Thyroid gland (tissue), 4 donors: ENCODE data around the gene NOS1AP. TPM values are rescaled to one million over a fixed set of nuclear protein-coding genes. Genes with fewer than 3 reads are reported as not detected.

ENCODE experiments used
- DNase-seq, 2 donors: peaks; one replicate each; pipeline ENCODE4 v3.0.0-alpha.2; 2019
- H3K27ac ChIP-seq, 3 donors: fragments of 200-600 bp; sonication (generic); 1 replicate in 2 of 3; 2 replicates in 1 of 3; pipeline ENCODE4 v1.5.1; 2016 to 2019; ENCODE audit warnings: mild to moderate bottlenecking in 1 of 3, moderate library complexity in 1 of 3
- H3K27me3 ChIP-seq: fragments of 200-600 bp; sonication (generic); one replicate; pipeline ENCODE4 v1.5.1; 2019
- H3K36me3 ChIP-seq, 2 donors: fragments of 200-600 bp; sonication (generic); one replicate each; pipeline ENCODE4 v1.5.1; 2016 to 2019
- H3K4me1 ChIP-seq, 2 donors: fragments of 200-600 bp; sonication (generic); one replicate each; pipeline ENCODE4 v1.5.1; 2017 to 2019
- H3K4me3 ChIP-seq, 3 donors: fragments of 200-600 bp; sonication (generic); replicated peaks in 1 of 3; 1 replicate in 2 of 3; 2 replicates in 1 of 3; pipeline ENCODE4 v1.5.1; 2016; ENCODE audit warnings: mild to moderate bottlenecking in 1 of 3
- H3K9me3 ChIP-seq: fragments of 200-600 bp; sonication (generic); one replicate; pipeline ENCODE4 v1.5.1; 2017
- POLR2A ChIP-seq, 2 donors: fragments of 450-650 bp; IDR thresholded peaks; one replicate each; pipeline ENCODE4 v1.6.1; 2017; ENCODE audit warnings: antibody characterized with exemption in 2 of 2, mild to moderate bottlenecking in 2 of 2, moderate library complexity in 1 of 2
- WGBS, 2 donors: methylation state at CpG; one replicate each; pipeline ENCODE4 v1.1.5; 2017; 5-methylcytosine and 5-hydroxymethylcytosine counted together
- intact Hi-C: fragments of 100-400 bp; cut with DNase I; formaldehyde crosslinking; loops from one replicate; pipeline ENCODE4 v1.15.1; 2023
- total RNA-seq, 4 donors: library from RNA; depleted of rRNA; stranded (reverse); fragments of >200 nt; gene quantifications; one replicate each; pipeline ENCODE4 v1.2.3, GENCODE V29; 2016
- TF ChIP-seq, protein P1 (sequence below), 6 experiments: fragments of 200-600 bp in 3 of 6; fragments of 450-650 bp in 3 of 6; sonication (generic) in 3 of 6; IDR thresholded peaks; one replicate each; pipeline ENCODE4 v1.5.1; 2016 to 2019; ENCODE audit warnings: antibody characterized with exemption in 6 of 6, mild to moderate bottlenecking in 2 of 6, inconsistent platforms in 1 of 6, moderate library complexity in 1 of 6

NOS1AP gene
- total RNA-seq, 4 donors from 2014 or later = 0.40 to 2.2 (median 0.54) TPM

GRCh38 chr1:162144853-162145252 lies 75.4 kb downstream of the NOS1AP start:
- intact Hi-C loops = no loop called here
- WGBS, 2 donors = 75 to 82% methylated on average over 6 of the region's 6 CpGs
- Histone ChIP-seq H3K36me3 (no peaks in the 10 kb centered on the region), H3K27me3 (no peaks in the 10 kb centered on the region), H3K4me1 (no peaks in the 10 kb centered on the region), H3K9me3 (no peaks in the 10 kb centered on the region), H3K4me3 (no peak overlapping the region), H3K27ac (no peak overlapping the region)
- TF ChIP-seq POLR2A (IDR thresholded peaks at IDR 0.05) = no peak
- TF ChIP-seq, protein P1, sequence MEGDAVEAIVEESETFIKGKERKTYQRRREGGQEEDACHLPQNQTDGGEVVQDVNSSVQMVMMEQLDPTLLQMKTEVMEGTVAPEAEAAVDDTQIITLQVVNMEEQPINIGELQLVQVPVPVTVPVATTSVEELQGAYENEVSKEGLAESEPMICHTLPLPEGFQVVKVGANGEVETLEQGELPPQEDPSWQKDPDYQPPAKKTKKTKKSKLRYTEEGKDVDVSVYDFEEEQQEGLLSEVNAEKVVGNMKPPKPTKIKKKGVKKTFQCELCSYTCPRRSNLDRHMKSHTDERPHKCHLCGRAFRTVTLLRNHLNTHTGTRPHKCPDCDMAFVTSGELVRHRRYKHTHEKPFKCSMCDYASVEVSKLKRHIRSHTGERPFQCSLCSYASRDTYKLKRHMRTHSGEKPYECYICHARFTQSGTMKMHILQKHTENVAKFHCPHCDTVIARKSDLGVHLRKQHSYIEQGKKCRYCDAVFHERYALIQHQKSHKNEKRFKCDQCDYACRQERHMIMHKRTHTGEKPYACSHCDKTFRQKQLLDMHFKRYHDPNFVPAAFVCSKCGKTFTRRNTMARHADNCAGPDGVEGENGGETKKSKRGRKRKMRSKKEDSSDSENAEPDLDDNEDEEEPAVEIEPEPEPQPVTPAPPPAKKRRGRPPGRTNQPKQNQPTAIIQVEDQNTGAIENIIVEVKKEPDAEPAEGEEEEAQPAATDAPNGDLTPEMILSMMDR (IDR thresholded peaks at IDR 0.05) = no peak
- DNase-seq = no peak

DNA sequence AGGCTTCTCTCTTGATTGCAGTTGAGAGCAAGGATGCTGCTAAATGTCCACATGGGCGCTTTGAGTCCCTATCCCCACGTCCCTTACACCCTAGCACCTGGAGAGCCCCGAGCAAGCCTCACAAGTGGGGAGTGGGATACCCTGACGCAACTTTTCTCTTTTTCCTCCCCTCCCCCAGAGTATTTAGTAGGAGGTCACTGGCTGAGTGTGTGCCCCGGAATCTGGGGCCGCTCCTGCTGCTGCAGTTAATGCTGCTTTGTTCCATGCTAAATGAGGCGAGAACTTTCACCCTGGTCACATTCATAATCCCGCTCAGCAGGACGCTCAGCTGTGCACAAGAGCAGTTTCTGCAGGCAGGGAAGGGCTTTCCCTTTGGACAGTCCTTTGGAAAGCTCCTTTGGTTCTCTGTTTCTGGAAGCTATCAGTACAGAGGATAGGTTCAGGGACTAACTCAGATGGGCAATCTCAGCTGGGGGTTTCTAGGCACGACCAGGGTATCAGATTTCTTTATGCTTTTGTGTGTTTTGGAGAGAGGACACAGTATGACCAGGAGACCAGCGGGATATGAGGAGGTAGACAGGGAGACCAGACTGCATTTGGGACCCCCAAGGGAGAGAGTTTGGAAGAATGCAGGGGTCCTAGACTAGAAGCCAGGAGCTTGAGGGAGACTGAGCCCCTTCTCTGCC lies 75.9 kb downstream of the NOS1AP start:
- no peak for TF ChIP-seq POLR2A (IDR thresholded peaks at IDR 0.05)
- WGBS, 2 donors = 60 to 68% methylated on average over 11 of the region's 11 CpGs
- intact Hi-C loops = no loop called here
- Histone ChIP-seq H3K4me3 (no peak overlapping the region), H3K4me1 (no peaks in the 10 kb centered on the region), H3K27me3 (no peaks in the 10 kb centered on the region), H3K36me3 (no peaks in the 10 kb centered on the region), H3K27ac (no peak overlapping the region), H3K9me3 (no peaks in the 10 kb centered on the region)
- no peak for DNase-seq

DNA sequence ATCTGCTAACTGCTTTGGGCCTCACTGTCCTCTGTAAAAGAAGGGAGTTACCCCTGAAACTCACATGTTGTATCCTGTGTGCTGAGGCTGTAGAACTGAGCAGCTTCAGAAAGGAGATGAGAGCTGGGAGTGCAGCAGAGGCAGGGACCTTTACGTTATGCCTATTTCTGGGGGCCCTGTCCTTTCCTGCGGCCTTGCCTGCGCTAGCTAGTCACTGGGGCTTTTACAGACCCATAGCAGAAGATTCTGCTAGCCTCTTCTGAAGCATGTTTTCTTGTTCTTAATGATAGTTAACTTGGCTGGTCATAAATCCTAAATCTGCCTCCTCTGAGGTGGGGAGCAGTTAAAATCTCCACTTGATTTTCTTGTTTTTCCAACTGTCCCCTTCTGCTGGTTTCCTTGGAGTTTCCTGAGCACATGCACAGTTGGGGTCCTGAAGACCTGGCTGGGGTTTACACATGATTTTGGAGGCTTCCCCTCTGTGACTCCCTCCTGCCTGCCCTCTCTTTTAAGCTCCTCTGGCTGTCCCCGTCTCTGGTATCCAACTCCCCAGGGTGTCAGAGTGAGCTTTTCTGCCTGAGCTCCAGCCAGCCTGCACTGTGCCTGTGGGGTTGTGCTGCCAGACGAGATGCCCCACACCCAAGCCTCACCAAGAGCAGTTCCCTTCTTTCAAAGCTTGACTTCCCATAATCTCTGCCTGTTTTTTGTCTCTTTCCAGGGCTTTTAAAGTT lies 76.6 kb downstream of the NOS1AP start:
- intact Hi-C loops = no loop called here

DNA sequence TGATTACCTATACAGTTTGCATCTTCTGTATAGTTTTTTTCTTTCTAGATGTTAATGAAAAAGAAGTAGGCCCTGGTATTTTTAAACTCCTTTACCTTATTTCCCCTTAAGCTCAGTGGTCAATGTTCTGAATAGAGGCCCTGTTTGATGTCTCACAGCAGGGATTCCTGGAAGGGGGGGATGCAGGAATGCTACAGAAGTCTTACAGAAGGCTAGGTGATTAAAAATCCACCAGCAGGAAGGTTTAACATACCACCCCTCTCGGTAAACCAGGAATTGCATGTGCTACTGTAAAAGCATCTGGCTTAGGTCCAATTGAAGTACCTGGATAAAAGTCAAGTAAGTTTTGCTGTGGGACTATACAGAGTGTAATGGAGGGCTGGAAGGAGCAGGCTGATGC lies 78.3 kb downstream of the NOS1AP start:
- no peak for TF ChIP-seq POLR2A (IDR thresholded peaks at IDR 0.05)
- TF ChIP-seq, protein P1 (IDR thresholded peaks at IDR 0.05) = no peak
- Histone ChIP-seq H3K4me3 (no peak overlapping the region), H3K4me1 (no peaks in the 10 kb centered on the region), H3K9me3 (no peaks in the 10 kb centered on the region), H3K27ac (no peak overlapping the region), H3K36me3 (no peaks in the 10 kb centered on the region), H3K27me3 (no peaks in the 10 kb centered on the region)
- intact Hi-C loops = no loop called here
- 32 to 40% methylated on average over 1 of the region's 1 CpG for WGBS, 2 donors
- DNase-seq = no peak

More for the DNA sequence above, 76.6 kb downstream of the NOS1AP start:
- H3K27ac ChIP-seq = no peak overlapping the region
- H3K27me3 ChIP-seq = no peaks in the 10 kb centered on the region
- no peaks in the 10 kb centered on the region for H3K36me3 ChIP-seq
- no peak overlapping the region for H3K4me3 ChIP-seq
- TF ChIP-seq POLR2A (IDR thresholded peaks at IDR 0.05) = no peak
- TF ChIP-seq, protein P1 (IDR thresholded peaks at IDR 0.05) = no peak
- no peaks in the 10 kb centered on the region for H3K4me1 ChIP-seq
- no peak for DNase-seq
- WGBS, 2 donors = 81 to 89% methylated on average over 5 of the region's 5 CpGs
- no peaks in the 10 kb centered on the region for H3K9me3 ChIP-seq

DNA sequence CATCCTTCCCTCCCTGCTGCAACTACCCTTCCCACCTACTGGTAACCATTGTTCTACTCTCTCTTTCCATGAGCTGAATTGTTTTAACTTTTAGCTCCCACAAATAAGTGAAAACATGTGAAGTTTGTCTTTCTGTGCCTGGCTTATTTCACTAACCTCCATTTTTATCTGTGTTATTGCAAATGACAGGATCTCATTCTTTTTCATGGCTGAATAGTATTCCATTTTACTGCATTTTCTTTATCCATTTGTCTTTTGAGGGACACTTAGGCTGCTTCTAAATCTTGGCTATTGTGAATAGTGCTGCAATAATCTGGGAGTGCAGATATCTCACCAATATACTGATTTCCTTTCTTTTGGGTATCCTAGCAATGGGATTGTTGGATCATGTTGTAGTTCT lies 80.6 kb downstream of the NOS1AP start:
- intact Hi-C loops = no loop called here
- no peaks in the 10 kb centered on the region for H3K36me3 ChIP-seq
- TF ChIP-seq POLR2A (IDR thresholded peaks at IDR 0.05) = no peak
- TF ChIP-seq, protein P1 (IDR thresholded peaks at IDR 0.05) = no peak
- no peak overlapping the region for H3K27ac ChIP-seq
- H3K4me1 ChIP-seq = no peaks in the 10 kb centered on the region
- no peak for DNase-seq
- no peak overlapping the region for H3K4me3 ChIP-seq
- H3K27me3 ChIP-seq = no peaks in the 10 kb centered on the region
- no peaks in the 10 kb centered on the region for H3K9me3 ChIP-seq
